Vagina (tissue), 2 donors: Measurements from ENCODE around the gene OAT. TPM values are rescaled to one million over a fixed set of nuclear protein-coding genes. Genes with fewer than 3 reads are reported as not detected.

Experiments used
- DNase-seq, 2 donors: peaks; one replicate each; pipeline ENCODE4 v3.0.0-alpha.2; 2017; ENCODE audit errors: extremely low spot score in 2 of 2
- H3K27ac ChIP-seq: fragments of 200-600 bp; sonication (generic); one replicate; pipeline ENCODE4 v1.5.1; 2019
- H3K27me3 ChIP-seq: fragments of 200-600 bp; sonication (generic); one replicate; pipeline ENCODE4 v1.5.1; 2019
- H3K36me3 ChIP-seq, 2 donors: fragments of 200-600 bp; sonication (generic); one replicate each; pipeline ENCODE4 v1.5.1; 2017 to 2019
- H3K4me1 ChIP-seq: fragments of 200-600 bp; sonication (generic); one replicate; pipeline ENCODE4 v1.5.1; 2019
- H3K4me3 ChIP-seq, 2 donors: fragments of 200-600 bp; sonication (generic); 1 replicate in 1 of 2; 2 replicates in 1 of 2; pipeline ENCODE4 v1.5.1; 2016 to 2019
- H3K9me3 ChIP-seq: fragments of 200-600 bp; sonication (generic); one replicate; pipeline ENCODE4 v1.5.1; 2019
- POLR2A ChIP-seq, 2 donors: fragments of 450-650 bp; IDR thresholded peaks; one replicate each; pipeline ENCODE4 v1.6.1; 2017; ENCODE audit warnings: antibody characterized with exemption in 2 of 2, mild to moderate bottlenecking in 2 of 2, moderate library complexity in 2 of 2
- POLR2AphosphoS5 ChIP-seq, 2 donors: sonication (generic); formaldehyde crosslinking; IDR thresholded peaks; one replicate each; pipeline ENCODE4 v1.9.0; 2017; ENCODE audit warnings: antibody characterized with exemption in 2 of 2, mild to moderate bottlenecking in 2 of 2, low read depth in 1 of 2; ENCODE audit not compliant: insufficient read depth in 1 of 2
- intact Hi-C: fragments of 100-400 bp; cut with DNase I; formaldehyde crosslinking; loops from one replicate; pipeline ENCODE4 v1.15.1; 2023
- total RNA-seq: library from RNA; depleted of rRNA; stranded (reverse); fragments of >200 nt; gene quantifications from one replicate; pipeline ENCODE4 v1.2.3, GENCODE V29; 2016
- TF ChIP-seq, protein P1 (sequence below), 3 experiments: fragments of 450-650 bp in 2 of 3; fragments of 200-600 bp in 1 of 3; sonication (generic) in 1 of 3; IDR thresholded peaks; one replicate each; pipeline ENCODE4 v1.5.1; 2017 to 2019; ENCODE audit warnings: antibody characterized with exemption in 3 of 3, mild to moderate bottlenecking in 2 of 3, moderate library complexity in 2 of 3

The OAT gene
- total RNA-seq, 1 donor from 2014 or later: 83.2 TPM

DNA sequence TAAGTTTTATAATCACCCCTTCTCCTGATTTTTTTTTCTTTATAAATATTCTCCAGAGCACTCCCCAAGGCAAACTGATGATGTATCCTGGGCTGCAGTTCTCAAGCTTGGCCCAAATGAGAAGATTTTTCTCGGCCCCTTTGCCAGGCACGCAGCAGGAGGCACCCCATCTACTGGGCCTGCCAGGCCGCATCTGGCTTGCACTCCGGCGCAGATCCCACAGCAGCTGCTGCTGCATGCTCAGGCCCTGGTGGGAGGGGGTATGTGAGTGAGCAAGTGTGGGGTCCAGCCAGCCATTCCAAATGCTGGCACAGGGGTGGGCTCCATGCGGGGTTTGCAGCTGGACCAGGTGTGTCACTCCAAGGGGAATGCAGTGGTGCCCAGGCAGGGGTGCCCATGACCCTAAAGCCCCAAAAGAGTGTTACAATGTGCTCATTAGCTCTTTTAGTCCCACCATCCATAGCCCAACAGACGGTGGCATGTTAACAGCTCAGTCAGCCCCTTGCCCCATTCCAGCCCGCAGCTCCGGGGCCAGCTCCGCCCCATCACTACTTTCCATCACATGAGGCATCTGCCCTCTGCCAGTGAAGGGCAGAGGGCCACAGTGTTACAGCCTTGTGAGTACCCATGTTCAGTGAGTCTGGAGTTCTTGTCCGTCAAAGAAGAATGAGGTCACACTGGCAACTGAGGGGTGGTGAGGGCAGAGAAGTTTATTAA lies 25.9 kb downstream of the OAT start:
- DNase-seq: no peak
- intact Hi-C loops: no loop called here
- H3K4me3 ChIP-seq: no peak overlapping the region
- TF ChIP-seq POLR2AphosphoS5 (IDR thresholded peaks at IDR 0.05; ENCODE audit: insufficient read depth in 1 of 2, low read depth in 1 of 2) (no peak), POLR2A (IDR thresholded peaks at IDR 0.05) (no peak)
- TF ChIP-seq, protein P1, sequence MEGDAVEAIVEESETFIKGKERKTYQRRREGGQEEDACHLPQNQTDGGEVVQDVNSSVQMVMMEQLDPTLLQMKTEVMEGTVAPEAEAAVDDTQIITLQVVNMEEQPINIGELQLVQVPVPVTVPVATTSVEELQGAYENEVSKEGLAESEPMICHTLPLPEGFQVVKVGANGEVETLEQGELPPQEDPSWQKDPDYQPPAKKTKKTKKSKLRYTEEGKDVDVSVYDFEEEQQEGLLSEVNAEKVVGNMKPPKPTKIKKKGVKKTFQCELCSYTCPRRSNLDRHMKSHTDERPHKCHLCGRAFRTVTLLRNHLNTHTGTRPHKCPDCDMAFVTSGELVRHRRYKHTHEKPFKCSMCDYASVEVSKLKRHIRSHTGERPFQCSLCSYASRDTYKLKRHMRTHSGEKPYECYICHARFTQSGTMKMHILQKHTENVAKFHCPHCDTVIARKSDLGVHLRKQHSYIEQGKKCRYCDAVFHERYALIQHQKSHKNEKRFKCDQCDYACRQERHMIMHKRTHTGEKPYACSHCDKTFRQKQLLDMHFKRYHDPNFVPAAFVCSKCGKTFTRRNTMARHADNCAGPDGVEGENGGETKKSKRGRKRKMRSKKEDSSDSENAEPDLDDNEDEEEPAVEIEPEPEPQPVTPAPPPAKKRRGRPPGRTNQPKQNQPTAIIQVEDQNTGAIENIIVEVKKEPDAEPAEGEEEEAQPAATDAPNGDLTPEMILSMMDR (IDR thresholded peaks at IDR 0.05): no peak
- no peaks in the 10 kb centered on the region for H3K27me3 ChIP-seq
- peaks cover 0 to 4% of the 10 kb centered on the region in 2 donors for H3K36me3 ChIP-seq
- peaks cover 10% of the 10 kb centered on the region for H3K4me1 ChIP-seq
- H3K9me3 ChIP-seq: no peaks in the 10 kb centered on the region
- no peak overlapping the region for H3K27ac ChIP-seq

DNA sequence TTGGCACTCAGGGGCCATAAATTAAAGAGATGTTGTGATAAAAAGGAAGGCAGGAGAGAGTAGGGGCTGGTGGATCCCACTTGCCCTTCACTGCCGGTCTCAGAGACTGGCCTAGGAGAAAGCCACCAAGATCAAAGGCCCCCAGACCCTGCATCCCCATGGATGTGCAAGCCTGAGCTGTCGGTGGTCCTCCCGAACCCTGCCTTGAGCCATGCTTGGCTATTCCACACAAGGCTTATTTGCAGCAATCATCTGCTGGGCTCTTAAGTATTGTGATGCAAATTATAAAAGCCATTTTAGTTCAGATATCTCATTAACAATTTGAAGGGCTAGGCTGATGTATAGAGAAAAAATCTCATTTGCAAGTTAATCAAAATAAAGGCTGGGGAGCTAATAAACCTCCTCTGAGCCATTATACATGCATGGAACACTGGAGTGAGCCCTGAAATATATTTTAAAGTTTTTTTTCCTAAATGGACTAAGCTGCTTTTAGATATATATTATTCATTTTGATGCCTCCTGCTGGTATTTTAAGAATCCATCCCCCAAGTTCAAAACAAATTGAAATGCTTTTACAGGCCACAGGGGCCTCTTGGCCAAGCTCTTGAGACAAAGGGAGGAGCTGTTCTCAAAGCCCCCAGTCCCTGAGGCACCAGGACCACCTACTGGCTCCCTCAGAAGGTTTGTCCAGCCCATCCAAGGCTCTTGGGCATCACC lies 28.1 kb downstream of the OAT start:
- Histone ChIP-seq H3K27me3 (no peaks in the 10 kb centered on the region), H3K9me3 (no peaks in the 10 kb centered on the region), H3K36me3 (no peaks in the 10 kb centered on the region), H3K4me3 (no peak overlapping the region), H3K27ac (no peak overlapping the region), H3K4me1 (peaks cover 10% of the 10 kb centered on the region)
- intact Hi-C loops: no loop called here
- no peak for DNase-seq
- TF ChIP-seq POLR2AphosphoS5 (IDR thresholded peaks at IDR 0.05; ENCODE audit: insufficient read depth in 1 of 2, low read depth in 1 of 2): no peak
- no peak for TF ChIP-seq POLR2A (IDR thresholded peaks at IDR 0.05)
- TF ChIP-seq, protein P1 (IDR thresholded peaks at IDR 0.05): no peak

DNA sequence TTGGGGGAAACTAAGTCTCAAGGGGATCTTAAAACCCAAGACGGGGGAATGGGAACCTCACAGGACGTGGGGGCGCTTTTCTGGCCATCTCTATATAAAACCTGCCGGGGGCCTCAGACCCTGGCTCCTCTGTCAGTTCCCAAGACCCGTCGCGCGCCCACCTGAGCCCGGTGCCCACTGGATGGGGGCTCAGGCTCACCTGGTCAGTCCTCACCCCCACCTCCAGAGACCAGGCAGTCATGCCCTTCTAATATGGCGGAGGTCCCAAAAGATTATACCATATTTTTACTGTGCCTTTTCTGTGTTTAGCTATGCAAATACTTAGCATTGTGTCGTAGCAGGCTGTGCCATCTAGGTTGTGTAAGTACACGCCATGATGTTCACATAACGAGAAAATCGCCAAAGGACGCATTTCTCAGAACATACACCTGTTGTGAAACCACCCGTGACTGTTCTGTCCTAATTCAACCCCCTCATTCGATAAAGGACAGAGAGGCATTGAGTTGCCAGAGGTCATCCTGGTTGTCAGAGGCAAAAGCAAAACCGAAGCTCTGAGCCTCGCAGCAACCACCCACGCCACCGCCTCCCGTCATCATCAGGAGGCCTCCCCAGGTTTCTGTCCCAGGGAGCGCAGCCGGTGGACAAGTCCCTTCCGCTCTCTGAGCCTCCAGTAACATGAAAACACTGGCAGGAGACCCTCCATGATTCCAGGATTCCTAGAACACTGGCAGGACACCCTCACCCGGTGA lies 28.9 kb downstream of the OAT start:
- TF ChIP-seq POLR2AphosphoS5 (IDR thresholded peaks at IDR 0.05; ENCODE audit: insufficient read depth in 1 of 2, low read depth in 1 of 2): no peak
- TF ChIP-seq, protein P1 (IDR thresholded peaks at IDR 0.05): no peak
- no peak for TF ChIP-seq POLR2A (IDR thresholded peaks at IDR 0.05)
- no peak for DNase-seq
- intact Hi-C loops: loop anchor here (1.0 kb wide), 1 partner anchor 395 kb away; no protein-coding TSS in a partner anchor
- Histone ChIP-seq H3K9me3 (no peaks in the 10 kb centered on the region), H3K4me1 (peaks cover 10% of the 10 kb centered on the region), H3K4me3 (peak overlapping the region; percentile 42 to 54), H3K27me3 (no peaks in the 10 kb centered on the region), H3K36me3 (no peaks in the 10 kb centered on the region), H3K27ac (peak overlapping the region; percentile 60)

DNA sequence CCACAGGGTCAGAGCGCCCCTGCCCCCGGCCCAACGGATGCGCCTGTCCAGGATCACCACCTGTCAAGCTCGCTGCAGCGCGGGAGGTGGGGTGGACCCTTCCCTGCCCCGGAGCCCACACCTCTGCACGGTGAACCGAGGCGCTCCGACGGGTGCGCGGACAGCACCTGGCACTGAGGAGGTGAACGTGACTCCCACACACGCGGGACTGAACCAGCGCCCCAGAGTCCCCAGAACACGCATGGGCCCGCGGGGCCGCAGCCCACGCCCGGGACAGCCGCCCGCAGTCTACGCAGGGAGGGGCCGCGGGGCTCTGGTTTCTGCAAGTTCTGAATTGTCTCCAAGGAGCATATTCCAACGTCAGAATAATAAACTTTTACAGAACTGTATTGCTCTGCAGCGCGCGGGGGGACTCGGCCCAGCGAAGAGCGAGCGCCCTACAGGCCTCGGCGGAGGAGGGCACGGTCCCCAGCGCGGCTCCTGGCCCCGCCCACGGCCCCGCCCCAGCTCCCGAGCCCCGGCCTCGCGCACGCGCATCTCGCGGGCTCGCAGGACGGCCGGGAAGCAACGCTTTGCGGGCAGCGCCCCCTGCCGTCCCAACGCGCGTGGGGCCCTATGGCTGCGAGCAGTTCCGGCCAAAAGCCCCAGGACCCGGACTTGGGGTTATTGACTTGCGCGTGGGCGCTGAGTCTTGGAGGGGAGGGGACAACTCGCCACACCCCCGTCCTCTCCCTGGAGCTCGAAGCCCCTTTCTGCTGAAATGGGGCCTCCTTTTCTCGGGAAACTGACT lies 29.7 kb downstream of the OAT start:
- Histone ChIP-seq H3K27ac (peak overlapping the region; percentile 60), H3K9me3 (no peaks in the 10 kb centered on the region), H3K36me3 (no peaks in the 10 kb centered on the region), H3K4me3 (peak overlapping the region; percentile 42 to 54), H3K27me3 (no peaks in the 10 kb centered on the region), H3K4me1 (peaks cover 10% of the 10 kb centered on the region)
- DNase-seq: no peak
- TF ChIP-seq POLR2AphosphoS5 (IDR thresholded peaks at IDR 0.05; ENCODE audit: insufficient read depth in 1 of 2, low read depth in 1 of 2) (no peak), POLR2A (IDR thresholded peaks at IDR 0.05) (no peak)
- TF ChIP-seq, protein P1 (IDR thresholded peaks at IDR 0.05): peak; percentile 91 to 100 (median 97)
- intact Hi-C loops: loop anchor here (1.0 kb wide), 1 partner anchor 395 kb away; no protein-coding TSS in a partner anchor
